Transverse colon (tissue), 4 donors: ENCODE measurements around the gene FXYD2. TPM values are rescaled to one million over a fixed set of nuclear protein-coding genes. Genes with fewer than 3 reads are reported as not detected.

ENCODE experiments used
- DNase-seq: peaks from one replicate; pipeline ENCODE4 v3.0.0-alpha.2; 2019
- H3K27ac ChIP-seq, 4 donors: fragments of 200-600 bp; sonication (generic); 2 replicates each; pipeline ENCODE4 v1.5.1; 2016 to 2018; ENCODE audit warnings: inconsistent platforms in 4 of 4
- H3K27me3 ChIP-seq: fragments of 200-600 bp; sonication (generic); 2 replicates; pipeline ENCODE4 v1.5.1; 2017; ENCODE audit warnings: inconsistent platforms
- H3K36me3 ChIP-seq, 4 donors: fragments of 200-600 bp; sonication (generic); 2 replicates each; pipeline ENCODE4 v1.5.1; 2017 to 2019; ENCODE audit warnings: inconsistent platforms in 4 of 4
- H3K4me1 ChIP-seq, 4 donors: fragments of 200-600 bp; sonication (generic); 2 replicates each; pipeline ENCODE4 v1.5.1; 2017 to 2020; ENCODE audit warnings: inconsistent platforms in 4 of 4
- H3K4me3 ChIP-seq, 4 donors: fragments of 200-600 bp; sonication (generic); 1 replicate in 1 of 4; 2 replicates in 3 of 4; pipeline versions ENCODE4 v1.5.1 to v1.6.1; 2017 to 2019; ENCODE audit warnings: inconsistent platforms in 4 of 4
- H3K9me3 ChIP-seq, 2 donors: fragments of 200-600 bp; sonication (generic); 2 replicates each; pipeline ENCODE4 v1.5.1; 2017 to 2019; ENCODE audit warnings: inconsistent platforms in 2 of 2
- CTCF ChIP-seq, 5 experiments: fragments of 200-600 bp in 3 of 5; fragments of 450-650 bp in 2 of 5; sonication (generic) in 3 of 5; IDR thresholded peaks; 1 replicate in 2 of 5; 2 replicates in 3 of 5; pipeline ENCODE4 v1.5.1; 2016 to 2017; ENCODE audit warnings: antibody characterized with exemption in 5 of 5, inconsistent platforms in 3 of 5, mild to moderate bottlenecking in 2 of 5, moderate library complexity in 1 of 5
- EP300 ChIP-seq: sonication (generic); formaldehyde crosslinking; IDR thresholded peaks from one replicate; pipeline ENCODE4 v1.6.1; 2017; ENCODE audit warnings: antibody characterized with exemption, low read depth
- POLR2A ChIP-seq: fragments of 450-650 bp; IDR thresholded peaks from one replicate; pipeline ENCODE4 v1.6.1; 2016; ENCODE audit warnings: antibody characterized with exemption, mild to moderate bottlenecking, moderate library complexity
- POLR2AphosphoS5 ChIP-seq, 3 donors: sonication (generic); formaldehyde crosslinking; IDR thresholded peaks; one replicate each; pipeline ENCODE4 v1.6.1; 2016; ENCODE audit warnings: antibody characterized with exemption in 3 of 3
- WGBS, 2 donors: methylation state at CpG; one replicate each; pipeline ENCODE4 v1.1.5; 2018; ENCODE audit warnings: low coverage in 1 of 2; 5-methylcytosine and 5-hydroxymethylcytosine counted together
- in situ Hi-C, 4 donors: fragments of 200-750 bp; cut with MboI; loops; one replicate each; pipeline versions ENCODE4 v1.15.0 to v1.15.1; 2017; ENCODE audit warnings: low sequenced_read_pairs in 3 of 4, low pct_ligation_motif_present in 1 of 4, low pct_unique_long_range_greater_than_20kb in 1 of 4
- intact Hi-C: fragments of 100-400 bp; cut with DNase I; formaldehyde crosslinking; loops from one replicate; pipeline ENCODE4 v1.15.1; 2023; ENCODE audit warnings: low total_unique reads
- total RNA-seq, 4 donors: library from RNA; depleted of rRNA; stranded (reverse); fragments of >200 nt; gene quantifications; one replicate each; pipeline ENCODE4 v1.1.0, GENCODE V29; 2016

The FXYD2 gene
- total RNA-seq, 4 donors from 2014 or later = 0.64 to 1.2 (median 1.1) TPM; not detected in 1

DNA sequence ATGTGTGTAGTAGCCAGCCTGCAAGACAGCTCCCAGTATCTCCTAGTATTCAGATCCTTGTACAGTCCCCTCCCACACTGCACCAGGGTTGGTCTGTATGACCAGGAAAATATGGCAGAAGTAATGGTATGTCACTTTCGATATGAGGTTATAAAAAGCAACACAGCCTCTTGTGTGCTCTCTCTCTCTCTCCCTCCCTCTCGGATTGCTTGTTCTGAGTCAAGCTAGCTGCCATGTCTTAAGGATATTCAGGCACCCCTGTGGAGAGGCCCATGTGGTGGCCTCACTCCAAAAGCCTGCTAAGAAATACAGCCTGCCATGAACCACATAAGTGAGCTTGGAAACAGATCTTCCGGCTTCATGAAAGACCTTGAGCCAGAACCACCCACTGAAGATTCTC, 26.6 kb upstream of the FXYD2 start:
- WGBS, 2 donors = 20 to 46% methylated on average over 1 to 3 of the region's 3 CpGs
- H3K4me1 ChIP-seq = peaks cover 0 to 13% (median 2%) of the 10 kb centered on the region in 4 donors
- H3K4me3 ChIP-seq = no peak overlapping the region
- no peak for TF ChIP-seq POLR2AphosphoS5 (IDR thresholded peaks at IDR 0.05)
- no peak for TF ChIP-seq CTCF (IDR thresholded peaks at IDR 0.05)
- TF ChIP-seq EP300 = no peak
- no peak for TF ChIP-seq POLR2A
- no peaks in the 10 kb centered on the region for H3K9me3 ChIP-seq
- DNase-seq = no peak
- in situ Hi-C loops (loop anchor here in 1 of 4 donors (10.0 kb wide), 1 partner anchor 204 kb away; no protein-coding TSS in a partner anchor), intact Hi-C loops (no loop called here)
- no peaks in the 10 kb centered on the region for H3K27me3 ChIP-seq
- H3K27ac ChIP-seq = peak overlapping the region; percentile 35 to 59 (median 39)
- no peaks in the 10 kb centered on the region for H3K36me3 ChIP-seq

DNA sequence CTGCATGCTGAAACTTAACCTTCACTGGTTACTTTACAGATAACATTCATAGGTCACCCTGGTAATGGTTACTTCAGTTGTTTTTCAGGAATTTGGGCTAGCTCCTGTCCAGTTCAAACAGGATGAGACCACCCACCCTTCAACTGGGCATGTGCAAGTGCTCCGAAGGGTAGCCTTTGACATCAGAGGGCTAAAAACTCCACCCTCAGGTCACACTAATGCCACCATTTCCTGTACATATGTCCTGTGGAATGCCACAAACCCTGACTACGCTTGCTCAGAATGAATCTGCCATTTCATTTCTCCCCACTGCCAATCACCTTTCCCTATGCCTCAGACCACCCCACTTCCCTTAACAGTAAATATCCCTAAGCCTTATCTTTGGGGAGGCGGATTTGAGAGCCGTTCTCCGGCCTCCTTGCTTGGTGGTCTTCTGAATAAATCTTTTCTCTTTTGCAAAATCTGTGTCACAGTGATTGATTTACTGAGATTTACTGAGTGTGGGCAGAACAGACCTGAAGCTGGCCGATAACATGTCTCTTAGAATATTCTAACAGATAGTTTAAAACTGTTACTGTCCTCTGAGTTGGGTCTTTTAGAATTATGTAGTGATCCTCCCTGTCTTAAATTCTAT, 25.4 kb upstream of the FXYD2 start:
- 88 to 100% methylated on average over 1 to 6 of the region's 6 CpGs for WGBS, 2 donors
- Histone ChIP-seq H3K4me1 (peaks cover 0 to 13% (median 2%) of the 10 kb centered on the region in 4 donors), H3K27ac (no peak overlapping the region), H3K27me3 (no peaks in the 10 kb centered on the region), H3K36me3 (no peaks in the 10 kb centered on the region), H3K9me3 (no peaks in the 10 kb centered on the region), H3K4me3 (no peak overlapping the region)
- intact Hi-C loops (no loop called here), in situ Hi-C loops (loop anchor here (10.0 kb wide), 2 partner anchors 95 to 205 kb away; no protein-coding TSS in a partner anchor)
- TF ChIP-seq POLR2AphosphoS5 (IDR thresholded peaks at IDR 0.05) = no peak
- TF ChIP-seq EP300 = no peak
- no peak for TF ChIP-seq CTCF (IDR thresholded peaks at IDR 0.05)
- TF ChIP-seq POLR2A = no peak
- DNase-seq = no peak

DNA sequence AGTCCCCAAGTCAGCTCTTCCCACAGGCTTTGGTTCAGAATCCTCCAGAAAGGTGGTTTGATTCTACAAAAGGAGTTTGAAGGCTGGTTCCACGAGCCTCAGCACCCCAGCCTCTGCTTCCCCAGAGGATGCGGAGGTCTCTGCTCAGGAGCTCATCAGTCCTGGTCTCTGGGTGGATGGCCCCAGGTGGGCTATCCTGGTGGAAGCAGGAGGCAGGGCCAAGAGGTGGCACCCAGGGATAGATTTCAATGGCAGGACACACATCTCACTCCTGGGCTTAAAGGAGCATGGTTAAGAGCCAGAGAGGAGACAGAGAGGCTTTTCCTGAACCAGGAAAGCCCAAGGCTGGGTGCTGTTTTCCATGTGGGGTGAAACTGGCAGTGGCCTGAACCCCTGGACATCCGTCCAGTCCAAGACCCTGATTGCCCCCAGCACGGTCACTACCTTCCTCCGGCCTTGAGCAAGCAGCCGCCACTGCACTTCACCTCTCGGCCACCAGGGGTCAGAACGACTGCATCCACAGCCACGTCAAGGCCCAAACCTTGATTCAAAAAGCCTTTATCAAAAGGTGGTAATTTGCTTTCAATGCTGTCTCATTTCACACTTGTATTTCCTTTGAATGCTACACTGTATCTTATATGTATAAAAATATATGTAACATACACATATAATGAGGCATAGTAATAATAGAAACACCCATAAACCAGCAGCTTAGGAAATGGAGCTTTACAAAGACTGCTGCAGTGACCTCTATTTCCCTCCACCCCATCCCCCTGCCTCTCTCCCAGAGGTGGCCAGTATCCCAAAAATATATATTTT, 19.3 kb upstream of the FXYD2 start:
- in situ Hi-C loops = loop anchor here (5.0 to 10.0 kb wide), 4 partner anchors 98 to 211 kb away; no protein-coding TSS in a partner anchor
- TF ChIP-seq CTCF (IDR thresholded peaks at IDR 0.05) (peak; percentile 97 to 100 (median 99)), EP300 (no peak)
- H3K27ac ChIP-seq = no peak overlapping the region

More for the DNA sequence above, 19.3 kb upstream of the FXYD2 start:
- Histone ChIP-seq H3K9me3 (no peaks in the 10 kb centered on the region), H3K36me3 (no peaks in the 10 kb centered on the region), H3K4me1 (peaks cover 0 to 12% (median 0%) of the 10 kb centered on the region in 4 donors), H3K4me3 (no peak overlapping the region), H3K27me3 (no peaks in the 10 kb centered on the region)
- intact Hi-C loops = loop anchor here (2.0 to 5.0 kb wide), 2 partner anchors 58 to 103 kb away; no protein-coding TSS in a partner anchor
- WGBS, 2 donors = 0 to 24% methylated on average over 5 to 9 of the region's 9 CpGs
- DNase-seq = peak; percentile 84
